HCT116 (cell line): Measurements from ENCODE around the gene CRY1. TPM values are rescaled to one million over a fixed set of nuclear protein-coding genes. Genes with fewer than 3 reads are reported as not detected.

Experiments used
- ATAC-seq: fragments of 200-7000 bp; cut with Tn5 transposase; 2 replicates; pipeline ENCODE4 v1.9.1; 2020; ENCODE audit warnings: mild to moderate bottlenecking, moderate library complexity
- BruUV-seq: library from RNA; stranded (reverse); fragments of 400-500 nt; replicated peaks from 2 replicates; lab custom pipeline; 2021; lab: Mats Ljungman, UMichigan
- CTCF ChIA-PET: fragments of 300-600 bp; sonication (Branson Sonifier 250); formaldehyde crosslinking; loops from one replicate; lab custom pipeline; 2021; ENCODE audit warnings: antibody characterized with exemption; lab: Charles Lee
- POLR2A ChIA-PET: fragments of 300-600, 350-600 bp; sonication (Branson Sonifier 250); formaldehyde crosslinking; loops from one replicate; lab custom pipeline; 2021; ENCODE audit warnings: antibody characterized with exemption; lab: Charles Lee
- RAD21 ChIA-PET, 2 experiments: fragments of 300-600 bp; sonication (Branson Sonifier 250); formaldehyde crosslinking; loops; one replicate each; lab custom pipeline; 2023; ENCODE audit warnings: low total read pairs in 2 of 2; ENCODE audit not compliant: uncharacterized antibody in 2 of 2, unreplicated experiment in 2 of 2, low non-redundant PET in 1 of 2; lab: Charles Lee
- DNase-seq: peaks from one replicate; pipeline ENCODE4 v3.0.0-alpha.2; 2010; ENCODE audit warnings: low read depth, low spot score
- H2AFZ ChIP-seq: fragments of 200-600 bp; shearing (Covaris generic), sonication (generic); 2 replicates; pipeline ENCODE4 v1.6.1; 2017; ENCODE audit warnings: low read depth, mixed run types, mixed read lengths, antibody characterized with exemption, low read length; ENCODE audit not compliant: poor library complexity, severe bottlenecking
- H3K27ac ChIP-seq: 2 replicates; pipeline ENCODE4 v1.5.1; 2012; ENCODE audit warnings: low read depth, low read length
- H3K27me3 ChIP-seq: fragments of 200-600 bp; sonication (generic); 2 replicates; pipeline ENCODE4 v1.6.1; 2016; ENCODE audit warnings: mixed run types, low read length, mixed read lengths; ENCODE audit not compliant: insufficient read depth
- H3K36me3 ChIP-seq, 2 experiments: fragments of 200-500 bp in 1 of 2; fragments of 200-600 bp in 1 of 2; sonication (Bioruptor generic) in 1 of 2; sonication (generic) in 1 of 2; 2 replicates each; pipeline versions ENCODE4 v1.5.1 to v1.6.1; 2014 to 2016; ENCODE audit warnings: low read length in 2 of 2, inconsistent platforms in 1 of 2, mixed read lengths in 1 of 2, mixed run types in 1 of 2; ENCODE audit not compliant: insufficient read depth in 2 of 2, control insufficient read depth in 1 of 2
- H3K4me1 ChIP-seq, 2 experiments: fragments of 200-600 bp in 1 of 2; sonication (generic) in 1 of 2; 2 replicates each; pipeline versions ENCODE4 v1.5.1 to v1.6.1; 2012 to 2017; ENCODE audit warnings: low read length in 2 of 2, inconsistent platforms in 1 of 2, mild to moderate bottlenecking in 1 of 2, mixed read lengths in 1 of 2, mixed run types in 1 of 2, moderate library complexity in 1 of 2; ENCODE audit not compliant: insufficient read depth in 2 of 2, control insufficient read depth in 1 of 2
- H3K4me2 ChIP-seq: fragments of 200-600 bp; sonication (generic); 2 replicates; pipeline ENCODE4 v1.6.1; 2017; ENCODE audit warnings: mixed run types, low read length, mixed read lengths
- H3K4me3 ChIP-seq, 2 experiments: fragments of 200-600 bp in 1 of 2; sonication (generic) in 1 of 2; replicated peaks in 1 of 2; 2 replicates each; pipeline ENCODE4 v1.5.1; 2011 to 2016; ENCODE audit warnings: low read length in 2 of 2, control low read depth in 1 of 2, low read depth in 1 of 2, mild to moderate bottlenecking in 1 of 2, mixed read lengths in 1 of 2, mixed run types in 1 of 2
- H3K79me2 ChIP-seq: fragments of 200-600 bp; sonication (generic); 2 replicates; pipeline ENCODE4 v1.6.1; 2017; ENCODE audit warnings: mild to moderate bottlenecking, mixed run types, low read length, moderate library complexity, mixed read lengths; ENCODE audit not compliant: insufficient read depth
- H3K9ac ChIP-seq: fragments of 200-600 bp; sonication (generic); 2 replicates; pipeline ENCODE4 v1.6.1; 2016; ENCODE audit warnings: low read length, mixed read lengths
- H3K9me2 ChIP-seq: fragments of 200-600 bp; sonication (generic), shearing (Covaris generic); 2 replicates; pipeline ENCODE4 v1.6.1; 2017; ENCODE audit warnings: mixed run types, mild to moderate bottlenecking, moderate library complexity; ENCODE audit not compliant: insufficient read depth
- H3K9me3 ChIP-seq, 2 experiments: fragments of 200-500 bp in 1 of 2; fragments of 200-600 bp in 1 of 2; sonication (Bioruptor generic) in 1 of 2; sonication (generic) in 1 of 2; 2 replicates each; pipeline ENCODE4 v1.6.1; 2014 to 2017; ENCODE audit warnings: low read length in 2 of 2, mixed read lengths in 2 of 2, inconsistent platforms in 1 of 2, low read depth in 1 of 2, mild to moderate bottlenecking in 1 of 2, mixed run types in 1 of 2, moderate library complexity in 1 of 2; ENCODE audit not compliant: control insufficient read depth in 1 of 2, insufficient read depth in 1 of 2
- H4K20me1 ChIP-seq: fragments of 200-600 bp; sonication (generic), shearing (Covaris generic); 2 replicates; pipeline ENCODE4 v1.6.1; 2017; ENCODE audit warnings: mixed run types, mild to moderate bottlenecking, moderate library complexity; ENCODE audit not compliant: insufficient read depth
- CBX3 ChIP-seq: IDR thresholded peaks from 2 replicates; pipeline ENCODE4 v1.6.1; 2012; ENCODE audit warnings: low read depth
- CTCF ChIP-seq, 3 experiments: fragments of 200-600 bp in 1 of 3; sonication (generic) in 1 of 3; IDR thresholded peaks in 2 of 3; conservative IDR thresholded peaks in 1 of 3; 2 replicates each; pipeline ENCODE4 v1.5.1; 2012 to 2017; ENCODE audit warnings: low read depth in 2 of 3, low read length in 2 of 3, antibody characterized with exemption in 1 of 3, borderline replicate concordance in 1 of 3, control low read depth in 1 of 3, mild to moderate bottlenecking in 1 of 3, mixed read lengths in 1 of 3, mixed run types in 1 of 3, moderate library complexity in 1 of 3; ENCODE audit not compliant: insufficient read depth in 1 of 3
- EZH2 ChIP-seq: fragments of 200-600 bp; sonication (generic); IDR thresholded peaks from 2 replicates; pipeline ENCODE4 v1.6.1; 2017; ENCODE audit warnings: antibody characterized with exemption, mixed run types
- JUND ChIP-seq: IDR thresholded peaks from 2 replicates; pipeline ENCODE4 v1.6.1; 2012
- MAX ChIP-seq: IDR thresholded peaks from 2 replicates; pipeline ENCODE4 v1.6.1; 2012
- RAD21 ChIP-seq: IDR thresholded peaks from 2 replicates; pipeline ENCODE4 v1.6.1; 2012; ENCODE audit warnings: low read depth, mild to moderate bottlenecking
- SIN3A ChIP-seq: IDR thresholded peaks from 2 replicates; pipeline ENCODE4 v1.6.1; 2012; ENCODE audit warnings: low read depth
- SP1 ChIP-seq: IDR thresholded peaks from 2 replicates; pipeline ENCODE4 v1.6.1; 2012; ENCODE audit warnings: low read depth
- TCF7L2 ChIP-seq: IDR thresholded peaks from 2 replicates; pipeline ENCODE4 v1.7.0; 2011; ENCODE audit warnings: borderline replicate concordance, inconsistent platforms; ENCODE audit not compliant: insufficient read depth, insufficient read length; ENCODE audit errors: extremely low read depth
- YY1 ChIP-seq: IDR thresholded peaks from 2 replicates; pipeline ENCODE4 v1.6.1; 2011; ENCODE audit warnings: low read length, low read depth, moderate library complexity, mild to moderate bottlenecking; ENCODE audit not compliant: insufficient replicate concordance; ENCODE audit errors: extremely low read depth
- intact Hi-C: fragments of 100-400 bp; cut with micrococcal nuclease; formaldehyde crosslinking; loops from 2 replicates; pipeline ENCODE4 v1.10.0; 2022
- total RNA-seq: library from RNA; stranded (reverse); gene quantifications from one replicate; pipeline ENCODE4 v1.2.1, GENCODE V29; 2021; ENCODE audit not compliant: unreplicated experiment

Gene CRY1
- total RNA-seq, 1 experiment from 2014 or later = 16.3 TPM

- H3K36me3 ChIP-seq = peaks cover 0 to 13% of the 10 kb centered on the region in 2 experiments; a peak in 3 of 4 replicates
Measured at GRCh38 chr12:106975098-106975497, 118.3 kb downstream of the CRY1 start.

More at GRCh38 chr12:106975098-106975497, 118.3 kb downstream of the CRY1 start:
- no peak overlapping the region for H3K4me3 ChIP-seq
- H3K27me3 ChIP-seq = no peaks in the 10 kb centered on the region
- H3K9me2 ChIP-seq = no peaks in the 10 kb centered on the region
- H2AFZ ChIP-seq = no peak overlapping the region
- ATAC-seq = no peak
- no peaks in the 10 kb centered on the region for H3K79me2 ChIP-seq
- no peaks in the 10 kb centered on the region for H4K20me1 ChIP-seq
- TF ChIP-seq TCF7L2 = no peak
- no peak for TF ChIP-seq SP1
- TF ChIP-seq EZH2 = no peak
- no peak for TF ChIP-seq RAD21
- TF ChIP-seq CBX3 = no peak
- TF ChIP-seq CTCF (IDR thresholded peaks at IDR 0.05 in 2 of 3, conservative IDR thresholded peaks at IDR 0.05 in 1 of 3; ENCODE audit: borderline replicate concordance in 1 of 3, insufficient read depth in 1 of 3, low read depth in 2 of 3, low read length in 2 of 3) = no peak
- no peak for TF ChIP-seq JUND
- TF ChIP-seq MAX = no peak
- TF ChIP-seq YY1 = no peak
- no peak for TF ChIP-seq SIN3A
- no peaks in the 10 kb centered on the region for H3K9me3 ChIP-seq
- ChIA-PET POLR2A (no interaction called here), RAD21 (no interaction called here), CTCF (no interaction called here)
- H3K4me2 ChIP-seq = no peak overlapping the region
- no peak overlapping the region for H3K9ac ChIP-seq
- no TSS peak for BruUV-seq
- H3K4me1 ChIP-seq = peaks cover 3 to 5% of the 10 kb centered on the region in 2 experiments; a peak in 2 of 4 replicates
- intact Hi-C loops = no loop called here
- DNase-seq = no peak
- H3K27ac ChIP-seq = no peak overlapping the region
